ENCODE results near the gene LRRC2.

The LRRC2 gene

DNA sequence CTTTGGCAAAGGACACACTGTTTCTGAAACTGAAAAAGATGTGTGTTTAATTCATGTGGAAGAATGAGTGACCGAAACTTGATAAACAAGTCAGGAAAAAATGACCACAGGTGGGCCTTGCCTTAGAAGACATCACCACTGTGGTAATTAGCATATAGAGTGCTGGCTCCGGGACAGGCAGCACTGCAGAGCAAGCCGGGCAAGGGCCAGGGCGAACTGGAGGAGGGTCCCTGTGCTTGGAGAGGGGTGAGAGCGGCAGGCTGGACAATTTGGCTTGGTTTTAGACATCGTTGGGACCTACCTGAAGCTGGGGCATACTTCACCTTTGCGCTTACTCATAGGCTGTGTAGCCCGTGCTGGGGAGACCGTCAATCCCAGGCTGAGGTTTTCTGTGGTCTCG lies 60.1 kb downstream of the LRRC2 start:
- FAIRE-seq (peak; percentile 74), DNase-seq (ENCODE audit: insufficient read length, low spot score) (no peak)
- TF ChIP-seq POLR2AphosphoS5 (IDR thresholded peaks at IDR 0.05; ENCODE audit: low read depth, low read length) (no peak), TAF1 (IDR thresholded peaks at IDR 0.05; ENCODE audit: low read depth, low read length) (no peak), PAX5 (IDR thresholded peaks at IDR 0.05; ENCODE audit: insufficient read depth, low read length, severe bottlenecking) (no peak), SPI1 (IDR thresholded peaks at IDR 0.05; ENCODE audit: low read depth, low read length) (no peak), POLR2A (IDR thresholded peaks at IDR 0.05; ENCODE audit: low read depth, low read length) (no peak), POU2F2 (IDR thresholded peaks at IDR 0.05; ENCODE audit: low read depth, low read length) (no peak)

DNA sequence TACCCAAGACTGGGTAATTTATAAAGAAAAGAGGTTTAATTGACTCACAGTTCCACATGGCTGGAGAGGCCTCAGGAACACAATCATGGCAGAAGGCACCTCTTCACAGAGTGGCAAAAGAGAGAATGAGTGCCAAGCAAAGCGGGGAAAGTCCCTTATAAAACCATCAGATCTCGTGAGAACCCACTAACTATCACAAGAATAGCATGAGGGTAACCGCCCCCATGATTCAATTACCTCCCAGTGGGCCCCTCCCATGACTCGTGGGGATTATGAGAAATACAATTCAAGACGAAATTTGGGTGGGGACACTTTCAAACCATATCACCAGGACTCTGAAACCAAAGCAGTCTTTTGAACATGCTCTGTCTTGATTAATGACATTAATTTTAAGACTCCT lies 61.3 kb downstream of the LRRC2 start:
- FAIRE-seq, result no peak
- no peak for TF ChIP-seq POLR2AphosphoS5 (IDR thresholded peaks at IDR 0.05; ENCODE audit: low read depth, low read length)
- no peak for TF ChIP-seq SPI1 (IDR thresholded peaks at IDR 0.05; ENCODE audit: low read depth, low read length)
- no peak for TF ChIP-seq TAF1 (IDR thresholded peaks at IDR 0.05; ENCODE audit: low read depth, low read length)
- TF ChIP-seq PAX5 (IDR thresholded peaks at IDR 0.05; ENCODE audit: insufficient read depth, low read length, severe bottlenecking), result no peak
- no peak for TF ChIP-seq POU2F2 (IDR thresholded peaks at IDR 0.05; ENCODE audit: low read depth, low read length)
- no peak for TF ChIP-seq POLR2A (IDR thresholded peaks at IDR 0.05; ENCODE audit: low read depth, low read length)
- DNase-seq (ENCODE audit: insufficient read length, low spot score), result no peak

- no peak for TF ChIP-seq TAF1 (IDR thresholded peaks at IDR 0.05; ENCODE audit: low read depth, low read length)
- TF ChIP-seq POLR2A (IDR thresholded peaks at IDR 0.05; ENCODE audit: low read depth, low read length), result no peak
- TF ChIP-seq SPI1 (IDR thresholded peaks at IDR 0.05; ENCODE audit: low read depth, low read length), result no peak
- TF ChIP-seq PAX5 (IDR thresholded peaks at IDR 0.05; ENCODE audit: insufficient read depth, low read length, severe bottlenecking), result no peak
- TF ChIP-seq POU2F2 (IDR thresholded peaks at IDR 0.05; ENCODE audit: low read depth, low read length), result no peak
- TF ChIP-seq POLR2AphosphoS5 (IDR thresholded peaks at IDR 0.05; ENCODE audit: low read depth, low read length), result no peak
- FAIRE-seq (peak; percentile 48), DNase-seq (ENCODE audit: insufficient read length, low spot score) (no peak)
Measured at GRCh38 chr3:46503200-46503874, 62.8 kb downstream of the LRRC2 start.

- FAIRE-seq, result no peak
- DNase-seq (ENCODE audit: insufficient read length, low spot score), result no peak
- TF ChIP-seq POLR2A (IDR thresholded peaks at IDR 0.05; ENCODE audit: low read depth, low read length) (no peak), SPI1 (IDR thresholded peaks at IDR 0.05; ENCODE audit: low read depth, low read length) (no peak), POLR2AphosphoS5 (IDR thresholded peaks at IDR 0.05; ENCODE audit: low read depth, low read length) (no peak), POU2F2 (IDR thresholded peaks at IDR 0.05; ENCODE audit: low read depth, low read length) (no peak), PAX5 (IDR thresholded peaks at IDR 0.05; ENCODE audit: insufficient read depth, low read length, severe bottlenecking) (no peak), TAF1 (IDR thresholded peaks at IDR 0.05; ENCODE audit: low read depth, low read length) (no peak)
Measured at GRCh38 chr3:46501702-46502101, 64.4 kb downstream of the LRRC2 start.

DNA sequence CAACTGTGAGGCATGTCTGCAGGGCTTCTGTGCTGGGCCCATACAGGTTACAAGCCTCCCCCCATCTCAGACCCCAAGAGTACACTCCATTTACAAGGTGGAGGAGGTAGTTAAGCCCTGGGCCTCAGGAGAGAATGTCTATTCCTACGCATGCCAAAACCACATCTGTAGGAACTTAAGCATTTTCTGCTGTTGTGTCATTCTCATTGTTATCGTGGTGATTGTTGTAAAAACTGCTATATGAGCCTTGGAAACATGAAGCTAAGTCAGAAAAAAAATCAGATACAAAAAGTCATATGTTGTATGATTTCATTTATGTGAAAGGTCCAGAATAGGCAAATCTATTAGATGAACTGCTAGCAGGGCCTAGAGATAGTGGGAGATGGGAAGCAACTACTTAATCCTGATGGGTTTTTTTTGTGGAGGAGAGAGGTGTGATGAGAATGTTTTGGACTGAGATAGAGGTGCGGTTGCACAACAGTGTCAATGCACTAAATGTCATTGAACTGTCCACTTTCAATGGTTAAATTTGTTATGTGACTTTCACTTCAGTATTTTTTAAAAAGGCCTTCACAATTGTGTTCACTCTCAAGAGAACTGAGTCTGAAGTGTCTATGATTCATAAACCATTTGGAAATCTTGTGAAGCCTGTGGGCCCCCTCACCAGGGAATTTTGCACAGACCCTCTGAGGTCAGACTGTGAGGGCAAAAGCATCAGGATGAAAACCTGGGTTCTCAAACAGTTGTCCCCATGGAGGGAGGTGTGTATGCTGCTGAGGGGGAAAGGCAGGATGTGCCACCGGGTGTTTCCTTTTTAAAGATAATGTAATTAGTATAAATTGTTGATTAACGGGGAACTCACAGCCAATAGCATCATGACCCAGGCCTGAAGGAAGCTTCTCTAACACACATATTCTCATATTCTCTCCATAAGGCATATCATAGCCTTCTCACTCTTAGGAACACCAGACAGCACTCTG lies 65.2 kb downstream of the LRRC2 start:
- TF ChIP-seq POLR2A (IDR thresholded peaks at IDR 0.05; ENCODE audit: low read depth, low read length) (no peak), SPI1 (IDR thresholded peaks at IDR 0.05; ENCODE audit: low read depth, low read length) (peak; percentile 74), TAF1 (IDR thresholded peaks at IDR 0.05; ENCODE audit: low read depth, low read length) (no peak)
- no peak for DNase-seq (ENCODE audit: insufficient read length, low spot score)
- FAIRE-seq, result peak; percentile 92

DNA sequence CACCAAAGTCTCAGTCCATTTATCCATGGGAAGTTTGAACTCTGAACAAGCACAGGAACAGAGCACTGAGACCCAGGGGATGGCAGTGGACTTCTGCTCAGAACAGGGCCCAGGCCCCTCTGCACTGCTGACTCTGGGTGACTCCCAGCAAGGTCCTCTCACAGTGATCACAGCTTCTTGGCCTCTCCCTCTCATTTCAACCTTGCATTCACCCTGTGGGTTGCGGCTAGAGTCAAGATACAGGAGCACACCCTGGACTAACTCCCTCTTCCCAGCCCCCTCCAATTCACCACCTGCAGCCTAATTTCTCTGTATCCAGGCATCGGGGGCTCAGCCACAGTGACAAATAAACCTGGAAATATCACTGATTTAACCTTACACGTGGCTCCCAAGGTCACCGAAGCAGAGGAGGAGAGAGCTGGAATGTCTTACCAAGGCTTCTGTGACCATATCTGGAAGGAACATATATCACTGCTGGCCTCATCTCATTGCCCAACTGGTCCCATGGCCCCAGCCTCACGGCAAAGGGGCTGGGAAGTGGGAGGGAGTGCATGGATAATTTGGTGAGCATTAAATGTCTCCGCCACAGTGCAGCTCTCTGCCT lies 67.1 kb downstream of the LRRC2 start:
- no peak for FAIRE-seq
- TF ChIP-seq PAX5 (IDR thresholded peaks at IDR 0.05; ENCODE audit: insufficient read depth, low read length, severe bottlenecking), result no peak
- no peak for TF ChIP-seq TAF1 (IDR thresholded peaks at IDR 0.05; ENCODE audit: low read depth, low read length)
- no peak for TF ChIP-seq POLR2AphosphoS5 (IDR thresholded peaks at IDR 0.05; ENCODE audit: low read depth, low read length)
- no peak for TF ChIP-seq POLR2A (IDR thresholded peaks at IDR 0.05; ENCODE audit: low read depth, low read length)
- DNase-seq (ENCODE audit: insufficient read length, low spot score), result no peak

DNA sequence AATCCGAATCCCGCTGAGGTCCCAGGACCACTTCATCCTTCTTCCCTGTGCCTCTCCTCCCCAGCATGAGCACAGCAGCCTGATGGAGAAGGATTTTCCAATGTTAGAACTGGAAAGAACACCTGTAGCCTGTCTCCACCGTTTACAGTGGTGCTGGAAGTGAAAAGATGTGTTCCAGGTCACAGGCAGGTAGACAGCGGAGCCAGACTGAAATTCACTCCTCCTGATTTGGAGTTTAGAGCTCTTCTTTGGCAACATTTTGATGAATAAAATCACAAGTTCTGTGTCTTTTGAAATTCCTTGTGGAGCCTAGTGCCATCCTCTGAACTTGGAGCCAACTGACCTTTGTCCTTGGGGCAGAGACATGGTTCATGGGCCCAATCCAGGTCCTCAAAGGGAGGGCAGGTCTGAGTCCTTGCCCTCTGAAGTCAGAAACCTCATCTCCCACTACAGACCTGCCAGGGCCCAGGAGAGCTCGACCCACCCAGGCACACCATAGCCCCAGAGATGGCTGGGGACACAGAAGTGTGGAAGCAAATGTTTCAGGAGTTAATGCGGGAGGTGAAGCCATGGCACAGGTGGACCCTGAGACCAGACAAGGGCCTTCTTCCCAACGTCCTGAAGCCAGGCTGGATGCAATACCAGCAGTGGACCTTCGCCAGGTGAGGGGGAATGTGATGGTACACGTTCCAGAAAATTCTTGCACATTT lies 68.4 kb downstream of the LRRC2 start, which contains the start of gene RTP3:
RTP3 (plus strand) TSS at position 421 of the 710 bp plus-strand sequence; CDS start at position 508, 87 bp downstream.
- FAIRE-seq, result no peak
- TF ChIP-seq PAX5 (IDR thresholded peaks at IDR 0.05; ENCODE audit: insufficient read depth, low read length, severe bottlenecking) (no peak), POLR2AphosphoS5 (IDR thresholded peaks at IDR 0.05; ENCODE audit: low read depth, low read length) (no peak), POU2F2 (IDR thresholded peaks at IDR 0.05; ENCODE audit: low read depth, low read length) (no peak), TAF1 (IDR thresholded peaks at IDR 0.05; ENCODE audit: low read depth, low read length) (no peak), SPI1 (IDR thresholded peaks at IDR 0.05; ENCODE audit: low read depth, low read length) (no peak), POLR2A (IDR thresholded peaks at IDR 0.05; ENCODE audit: low read depth, low read length) (no peak)
- DNase-seq (ENCODE audit: insufficient read length, low spot score), result no peak

GRCh38 chr3:46496746-46497555 lies 69.2 kb downstream of the LRRC2 start:
- FAIRE-seq (peak; percentile 23), DNase-seq (ENCODE audit: insufficient read length, low spot score) (no peak)

More at GRCh38 chr3:46496746-46497555, 69.2 kb downstream of the LRRC2 start:
- TF ChIP-seq POLR2AphosphoS5 (IDR thresholded peaks at IDR 0.05; ENCODE audit: low read depth, low read length), result no peak
- TF ChIP-seq POU2F2 (IDR thresholded peaks at IDR 0.05; ENCODE audit: low read depth, low read length), result no peak
- no peak for TF ChIP-seq PAX5 (IDR thresholded peaks at IDR 0.05; ENCODE audit: insufficient read depth, low read length, severe bottlenecking)
- TF ChIP-seq TAF1 (IDR thresholded peaks at IDR 0.05; ENCODE audit: low read depth, low read length), result no peak
- TF ChIP-seq POLR2A (IDR thresholded peaks at IDR 0.05; ENCODE audit: low read depth, low read length), result no peak
- TF ChIP-seq SPI1 (IDR thresholded peaks at IDR 0.05; ENCODE audit: low read depth, low read length), result no peak

All from GM12891 (cell line).